Measurements from ENCODE around the gene CSF1. TPM values are rescaled to one million over a fixed set of nuclear protein-coding genes. Genes with fewer than 3 reads are reported as not detected.

Gene CSF1
- total RNA-seq = 51.2 and 54.2 TPM in 2 replicates

GRCh38 chr1:109910123-109910962 is at the start of gene CSF1:
TSS of gene CSF1 (plus strand) at chr1:109910849. CDS start at chr1:109911024, 175 bp downstream.

Other genes with a start within 250 kb of the CSF1 start
- gene GSTM2, start 242.8 kb upstream of the CSF1 start, total RNA-seq = 19.3 and 22.0 TPM in 2 replicates
- 31.0 and 32.3 TPM in 2 replicates for gene GSTM1, start 223.0 kb upstream of the CSF1 start, total RNA-seq
- gene GSTM5, start 198.6 kb upstream of the CSF1 start, total RNA-seq = 2.9 and 8.5 TPM in 2 replicates
- gene GSTM3, start 169.8 kb upstream of the CSF1 start, total RNA-seq = 47.9 and 50.7 TPM in 2 replicates
- not detected in 2 replicates for gene EPS8L3, start 146.9 kb upstream of the CSF1 start, total RNA-seq
- 52.1 and 52.5 TPM in 2 replicates for gene AHCYL1, start 73.9 kb downstream of the CSF1 start, total RNA-seq
- 19.3 and 19.6 TPM in 2 replicates for gene STRIP1, start 123.8 kb downstream of the CSF1 start, total RNA-seq
- gene ALX3, start 159.8 kb downstream of the CSF1 start, total RNA-seq = not detected in 2 replicates
- gene UBL4B, start 201.6 kb downstream of the CSF1 start, total RNA-seq = not detected in 2 replicates
- under 0.01 and 0.29 TPM in 2 replicates for gene SLC6A17, start 239.6 kb downstream of the CSF1 start, total RNA-seq